Fibroblast of skin of abdomen (primary cell): Measurements from ENCODE around the gene SORCS3.

ENCODE experiments used
- DNase-seq: peaks from one replicate; pipeline ENCODE4 v3.0.0-alpha.2; 2013

The SORCS3 gene

DNA sequence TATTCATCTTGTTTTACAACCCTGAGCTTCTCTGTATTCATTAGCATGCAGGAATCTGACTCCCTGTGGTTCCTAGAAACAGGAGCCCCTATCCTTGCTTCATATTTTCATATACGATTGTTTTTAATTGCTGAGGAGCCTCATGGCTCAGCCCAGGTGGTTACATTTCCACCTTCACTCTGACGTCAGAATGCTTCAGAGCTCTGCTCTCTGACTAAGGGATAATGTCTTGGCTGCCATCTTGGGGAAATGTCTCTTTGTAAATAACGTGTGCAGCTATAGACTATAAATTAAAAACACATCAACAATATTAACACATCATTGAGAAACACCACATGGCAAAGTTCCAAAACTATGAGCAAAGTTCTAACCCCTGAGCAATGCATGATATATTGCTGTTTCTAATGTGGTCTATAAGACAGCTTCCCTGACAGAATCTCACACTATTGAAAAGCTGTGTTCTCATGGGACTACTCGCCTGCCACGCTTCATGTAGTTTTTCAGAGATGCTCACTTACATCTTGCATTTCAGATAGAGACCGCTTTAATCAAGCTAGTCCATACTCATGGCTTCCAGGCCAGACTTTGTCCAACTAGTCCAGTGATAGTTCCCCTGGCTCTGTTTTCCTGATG, 227.0 kb downstream of the SORCS3 start:
- no peak for DNase-seq

DNA sequence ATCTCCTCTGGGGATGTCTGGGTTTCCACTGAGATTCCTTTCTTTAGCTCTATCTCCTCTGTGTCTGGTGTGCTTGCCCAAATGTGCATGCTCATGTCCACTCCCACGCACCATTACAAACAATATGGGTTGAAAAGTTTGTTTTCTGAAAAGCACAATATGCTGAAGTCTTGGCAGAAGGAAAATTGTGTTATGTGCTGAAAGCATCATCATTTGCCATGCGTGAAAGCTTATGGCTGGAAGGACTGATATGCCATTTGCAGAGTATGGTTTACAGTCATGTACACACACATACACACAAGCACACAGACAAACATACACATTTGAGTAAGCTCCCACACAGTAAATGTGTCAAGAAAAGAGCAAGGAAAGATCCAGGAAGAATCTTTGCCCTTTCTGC, 231.6 kb downstream of the SORCS3 start:
- no peak for DNase-seq

DNA sequence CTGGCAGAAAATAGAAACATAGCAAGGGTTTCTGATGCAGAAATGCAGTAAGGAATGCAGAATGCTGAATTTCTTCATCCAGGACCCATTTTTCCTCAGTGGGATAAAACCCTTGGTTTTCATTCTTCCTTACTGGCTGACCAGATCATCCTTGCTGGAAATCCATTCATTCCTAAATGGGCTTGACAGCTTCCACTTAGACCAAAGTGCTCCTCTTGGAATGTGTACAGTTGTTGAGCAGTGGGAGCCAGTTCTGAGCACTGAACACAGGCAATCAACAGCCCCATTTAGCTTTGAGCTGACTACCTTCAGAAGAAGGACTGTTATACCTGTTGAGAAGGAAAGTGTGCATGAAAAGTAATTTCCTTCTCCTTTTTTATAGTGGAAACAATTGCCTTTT, 232.1 kb downstream of the SORCS3 start:
- no peak for DNase-seq

DNA sequence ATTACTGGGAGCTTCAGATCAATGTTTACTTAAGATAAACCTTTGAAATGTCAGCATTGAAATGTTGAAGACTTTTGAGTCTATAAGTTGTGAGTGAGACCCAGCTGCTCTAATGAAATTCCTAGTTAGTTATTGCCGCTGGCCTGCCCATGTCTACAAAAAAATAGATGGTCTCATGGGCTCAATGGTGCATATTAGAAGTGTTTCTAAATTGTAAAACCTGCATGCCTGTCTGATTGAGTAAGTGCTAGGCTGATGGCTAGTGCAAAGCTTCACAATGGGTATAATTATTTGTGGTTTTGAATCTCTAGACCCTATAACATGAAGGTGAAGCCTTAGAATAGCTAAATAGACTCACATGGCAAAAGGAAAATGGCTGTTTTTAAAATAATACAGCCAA, 234.5 kb downstream of the SORCS3 start:
- DNase-seq: no peak

DNA sequence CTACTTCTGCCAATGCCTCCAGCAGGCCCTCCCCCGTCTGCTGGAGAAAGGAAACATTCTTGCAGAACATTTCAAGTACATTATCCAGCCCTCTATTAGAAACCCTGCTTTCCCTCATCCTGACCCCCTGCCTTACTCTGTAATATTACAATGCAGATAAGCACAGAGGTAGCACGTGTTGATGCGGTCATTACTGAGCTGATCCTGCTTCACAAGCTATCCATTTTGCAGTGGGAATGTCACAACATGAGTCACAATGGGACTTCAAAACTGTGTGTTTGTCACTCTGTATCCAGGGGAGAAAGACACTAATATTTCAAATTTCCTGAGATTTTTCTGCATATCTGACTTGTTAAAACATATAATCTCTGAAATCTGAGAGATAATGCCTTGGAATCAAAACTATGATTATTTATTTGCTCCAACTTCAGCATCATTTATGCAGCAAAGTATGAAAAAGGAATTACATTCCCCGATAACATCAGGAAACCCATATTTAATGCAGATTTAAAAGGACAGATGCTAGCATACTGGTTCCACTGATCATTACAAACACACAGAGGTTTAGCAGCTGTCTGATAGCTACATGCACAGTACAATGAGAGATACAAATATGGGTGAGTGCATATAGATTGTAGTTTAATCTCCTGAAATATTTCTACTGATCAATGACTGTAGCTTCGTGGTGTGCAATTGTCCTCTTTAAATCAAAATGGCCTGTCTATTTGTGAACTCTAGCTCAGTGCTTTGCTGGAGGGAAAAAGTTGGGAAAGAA, 239.7 kb downstream of the SORCS3 start:
- no peak for DNase-seq

DNA sequence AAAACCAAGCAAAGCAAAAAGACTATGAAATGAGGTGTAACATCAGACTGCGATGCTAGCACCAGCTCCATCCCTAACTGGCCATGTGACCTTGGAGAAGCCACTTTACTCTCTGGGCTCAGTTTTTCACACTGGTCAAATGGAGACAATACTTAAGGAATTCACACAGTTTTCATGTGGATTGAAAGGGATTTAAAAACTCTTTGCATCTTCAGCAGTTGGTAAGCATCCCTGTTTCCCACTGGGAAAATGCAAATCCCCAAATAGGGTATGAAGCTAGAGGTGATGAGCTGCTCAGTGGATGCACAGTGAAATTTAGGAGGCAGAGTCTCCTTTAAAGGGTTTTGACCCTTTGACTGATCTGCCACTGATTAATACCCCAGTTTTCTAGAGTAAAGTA, 240.7 kb downstream of the SORCS3 start:
- DNase-seq: no peak

DNA sequence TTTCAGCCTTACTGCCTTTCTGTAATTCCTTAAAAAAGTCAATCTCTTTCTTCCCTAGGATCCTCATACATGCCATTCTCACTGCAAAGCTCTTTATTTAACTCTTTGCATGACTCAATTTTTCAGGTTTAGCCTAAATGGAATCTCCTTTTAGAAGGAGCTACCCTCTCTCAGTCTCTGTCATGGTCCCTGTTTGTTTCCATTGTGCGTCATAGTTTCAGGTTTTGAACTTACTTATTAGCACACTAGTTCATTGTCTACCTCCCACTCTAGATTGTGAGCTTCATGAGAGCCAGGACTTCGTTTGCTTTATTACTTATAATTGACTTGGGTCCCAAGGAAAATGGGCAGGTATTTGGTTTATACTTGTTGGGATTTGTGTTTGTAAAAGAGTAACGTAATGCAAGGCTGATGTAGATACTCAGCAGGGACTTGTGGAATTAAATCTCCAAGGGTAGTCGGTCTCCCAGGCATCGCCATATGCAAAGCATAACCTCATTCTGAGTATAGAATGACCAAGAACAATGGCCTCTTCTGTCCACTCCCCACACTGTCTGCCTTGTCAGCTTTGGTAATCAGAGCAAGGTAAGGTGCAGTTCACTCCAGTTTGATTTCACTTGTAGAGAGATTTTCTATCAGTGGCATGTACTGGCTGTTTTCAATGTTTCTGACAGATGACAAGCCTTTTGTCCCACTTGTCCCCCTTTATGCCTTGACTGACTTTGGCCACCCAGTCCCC, 252.0 kb downstream of the SORCS3 start:
- DNase-seq: no peak

DNA sequence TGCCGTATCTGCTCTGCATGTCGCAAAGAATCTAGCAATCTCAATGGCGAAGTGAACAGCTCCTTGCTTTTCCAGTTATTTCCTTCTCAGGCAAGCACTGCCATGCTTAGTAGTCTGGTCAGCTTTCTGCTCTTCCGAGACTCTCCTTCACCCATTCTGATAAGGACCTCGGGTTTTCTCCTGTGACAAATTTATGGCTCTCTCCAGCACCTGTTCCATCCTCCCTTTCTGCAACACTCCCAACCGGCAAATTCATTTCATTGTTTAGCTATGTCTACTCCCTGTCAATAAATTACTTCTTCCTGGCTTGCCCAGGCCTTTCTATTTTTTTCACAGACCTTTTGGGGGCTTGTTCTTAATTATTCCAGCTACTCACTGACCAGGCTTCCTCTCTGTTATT, 252.6 kb downstream of the SORCS3 start:
- no peak for DNase-seq

DNA sequence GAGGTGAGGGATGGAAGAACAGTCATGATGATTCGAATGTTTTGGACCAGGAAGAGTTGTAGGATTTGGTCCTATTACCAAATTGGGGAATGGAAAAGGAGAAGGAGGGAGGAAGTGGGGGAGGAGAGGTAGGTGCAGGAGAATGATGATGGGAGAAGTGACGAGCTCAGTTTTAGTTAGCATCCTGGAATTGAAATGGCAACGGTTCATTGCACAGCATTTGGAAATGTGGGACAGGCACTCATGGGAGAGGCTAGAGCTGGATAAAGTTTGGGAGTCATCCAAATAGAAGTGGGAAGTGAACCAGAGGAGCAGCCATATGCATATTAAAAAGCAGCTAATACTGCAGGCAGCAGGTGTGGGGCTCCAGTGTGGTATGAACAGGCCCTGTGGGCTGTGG, 253.6 kb downstream of the SORCS3 start:
- no peak for DNase-seq

DNA sequence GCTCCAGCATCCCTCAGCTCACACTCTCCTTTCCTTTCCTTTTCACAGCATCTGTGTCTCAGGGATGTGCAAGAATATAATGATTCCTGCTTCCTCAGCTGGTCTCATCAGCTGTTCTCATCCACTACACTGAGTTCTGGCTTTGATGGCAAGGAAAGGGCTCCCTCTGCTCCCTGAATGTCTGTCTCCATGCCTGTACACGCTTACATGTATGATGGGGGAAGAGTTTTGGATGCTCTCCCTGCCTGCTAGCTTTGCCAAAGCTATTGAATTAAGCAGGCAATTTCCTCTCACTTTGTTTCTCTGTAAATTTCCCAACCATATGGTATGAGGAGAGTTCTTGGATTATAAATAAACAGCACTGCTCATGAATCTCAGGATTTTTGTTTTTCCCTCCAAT, 254.5 kb downstream of the SORCS3 start:
- no peak for DNase-seq

DNA sequence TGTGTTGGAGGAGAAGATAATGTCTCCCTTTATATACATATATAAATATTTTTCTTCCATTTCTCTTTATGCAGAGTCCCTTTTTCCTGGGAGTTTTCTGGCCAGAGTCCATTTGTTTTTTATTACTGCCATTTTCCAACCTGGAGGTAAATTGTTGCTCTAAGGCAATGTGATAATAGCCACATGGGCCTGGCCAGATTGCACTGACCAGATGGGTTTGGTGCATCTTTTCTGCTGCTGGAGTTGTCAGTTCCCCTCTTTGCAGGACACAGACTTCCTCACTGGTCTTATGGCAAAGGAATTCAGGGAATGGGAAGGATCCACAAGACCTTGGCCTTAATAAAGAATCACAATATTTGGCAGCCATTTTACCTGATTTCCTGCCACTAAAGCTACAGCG, 254.9 kb downstream of the SORCS3 start:
- no peak for DNase-seq

DNA sequence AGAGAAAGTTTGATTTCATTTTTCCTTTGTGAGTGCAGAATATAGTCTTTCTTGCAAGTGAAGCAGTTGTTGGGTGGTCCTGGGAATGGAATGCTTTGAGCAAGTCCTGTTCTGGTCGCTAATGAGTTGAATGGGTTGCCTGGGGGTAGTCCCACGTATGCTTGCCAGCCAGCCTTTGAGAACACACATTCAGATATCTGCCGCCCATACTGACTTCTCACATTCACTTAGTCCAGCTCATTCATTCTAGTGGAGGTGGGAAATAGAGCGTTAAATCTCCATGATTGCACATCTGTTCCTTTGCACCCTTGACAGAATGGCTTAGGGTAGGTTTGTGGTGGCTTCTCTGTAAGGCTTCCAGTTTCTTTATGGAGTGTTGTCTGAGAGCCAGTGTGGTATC, 256.6 kb downstream of the SORCS3 start:
- no peak for DNase-seq

DNA sequence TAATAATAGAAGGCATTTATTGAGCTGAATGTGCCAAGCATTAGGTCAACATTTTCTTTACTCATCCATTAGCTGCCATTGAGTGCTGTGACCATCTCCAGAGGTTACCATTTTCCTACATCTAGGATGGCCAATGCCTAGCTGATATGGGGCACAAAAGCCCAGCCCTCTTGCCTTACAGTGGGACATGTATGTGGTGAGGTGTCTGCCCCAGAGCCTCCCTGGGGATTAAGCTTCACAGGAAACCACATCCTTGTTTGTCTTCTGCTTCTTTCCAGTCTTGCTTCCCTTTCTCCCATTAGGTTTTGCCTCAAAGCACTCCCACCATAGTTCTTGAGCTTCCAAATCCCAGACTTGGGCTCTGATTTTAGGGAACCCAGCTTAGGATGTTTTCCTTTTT, 258.7 kb downstream of the SORCS3 start:
- DNase-seq: no peak

DNA sequence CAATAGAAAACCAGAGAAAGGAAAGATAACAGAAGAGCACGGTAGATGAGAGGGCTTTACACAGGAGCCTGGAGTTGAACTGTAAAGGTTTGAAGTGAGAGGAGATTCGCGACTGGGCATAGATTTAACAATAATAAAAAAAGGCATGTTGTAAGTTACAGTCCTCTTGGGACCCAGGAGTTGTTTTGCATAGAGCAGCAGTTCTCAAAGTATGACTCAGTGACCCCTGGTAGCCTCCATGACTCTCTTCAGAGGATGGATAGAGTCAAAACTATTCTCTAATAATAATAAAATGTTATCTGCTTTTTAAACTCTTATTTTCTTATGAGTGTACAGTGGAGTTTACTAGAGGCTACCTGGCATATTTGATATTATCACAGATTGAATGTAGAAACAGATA, 262.3 kb downstream of the SORCS3 start:
- no peak for DNase-seq

DNA sequence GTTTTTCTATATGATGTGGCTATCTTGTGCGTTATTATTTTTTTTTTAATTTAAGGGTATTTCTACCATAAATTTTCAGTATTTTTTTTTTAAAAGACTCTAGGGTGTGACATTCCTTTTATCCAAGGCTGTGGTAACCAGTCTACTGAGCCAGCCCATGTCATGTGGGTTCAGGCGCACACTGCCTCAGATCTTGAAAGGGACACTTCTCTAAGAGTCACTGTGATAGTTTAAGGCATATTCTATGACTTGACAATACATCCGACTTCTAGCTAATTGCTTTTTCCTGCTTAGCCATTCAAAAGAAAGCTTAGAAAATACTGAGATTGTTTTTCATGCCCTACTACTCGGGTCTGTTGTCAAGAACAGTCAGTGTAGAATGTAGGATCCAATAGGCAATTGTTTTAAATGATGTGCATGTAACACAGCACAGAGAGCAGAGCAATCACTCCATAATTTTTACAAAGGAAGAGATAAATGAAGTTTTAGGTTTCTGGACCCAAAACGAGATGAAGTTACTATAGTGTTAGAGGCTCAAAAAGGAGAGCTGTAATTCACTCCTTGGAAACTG, 263.7 kb downstream of the SORCS3 start:
- DNase-seq: no peak

DNA sequence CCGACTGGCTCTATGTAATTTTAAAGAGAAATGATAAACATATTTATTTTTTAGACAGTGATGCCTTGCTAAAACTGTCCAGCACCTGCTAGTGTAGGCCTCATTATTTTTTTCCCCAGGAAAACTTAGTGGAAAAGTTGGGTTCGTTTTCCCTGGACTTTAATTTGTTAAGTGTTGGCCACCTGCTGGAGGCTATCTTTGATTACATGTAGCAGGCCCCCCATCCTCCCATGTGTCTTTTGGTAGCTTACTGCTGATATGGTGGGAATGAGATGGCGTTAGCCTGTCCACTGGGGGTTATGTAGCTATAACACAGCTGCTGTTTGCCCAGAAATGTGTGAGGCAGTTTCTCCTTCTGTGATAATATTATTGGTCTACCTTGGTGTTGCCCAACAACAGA, 265.0 kb downstream of the SORCS3 start:
- DNase-seq: no peak

DNA sequence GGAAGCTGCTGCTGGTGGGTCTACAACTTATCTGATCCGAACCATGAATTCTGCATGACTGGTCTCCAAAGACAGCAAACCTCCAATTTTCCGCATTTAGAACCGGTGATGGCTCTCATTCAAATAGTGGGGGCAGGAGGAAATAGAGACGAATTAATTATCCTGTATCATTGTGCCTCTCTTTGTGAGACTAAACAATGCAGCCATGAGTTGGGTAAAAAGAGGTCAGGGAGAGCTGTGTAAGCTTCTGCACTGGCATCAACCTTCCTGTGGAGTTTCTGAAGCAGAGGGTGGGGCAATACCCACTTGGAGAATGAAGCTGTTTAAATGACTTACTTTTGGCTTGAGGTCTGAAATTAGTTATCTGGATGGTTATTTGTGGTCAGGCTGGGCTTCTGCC, 266.4 kb downstream of the SORCS3 start:
- DNase-seq: no peak

DNA sequence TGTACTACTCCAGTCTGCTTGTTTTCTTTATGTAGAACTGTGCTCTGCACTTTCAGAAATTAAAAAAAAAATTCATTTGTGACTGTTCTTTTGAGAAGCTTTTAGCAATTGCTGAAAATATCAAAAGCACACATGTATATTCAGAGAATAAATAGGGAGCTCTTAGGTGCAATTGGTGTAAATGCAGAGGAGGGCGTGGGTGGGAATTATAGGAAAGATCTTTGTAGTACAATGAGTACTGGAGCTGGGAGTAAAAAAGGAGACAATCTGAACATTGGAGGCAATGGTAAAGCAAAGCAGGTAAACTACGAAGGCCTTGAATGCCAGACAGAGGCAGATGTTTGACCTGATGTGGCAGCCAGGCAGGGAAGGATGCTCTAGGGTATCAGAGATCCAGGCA, 267.5 kb downstream of the SORCS3 start:
- DNase-seq: no peak

DNA sequence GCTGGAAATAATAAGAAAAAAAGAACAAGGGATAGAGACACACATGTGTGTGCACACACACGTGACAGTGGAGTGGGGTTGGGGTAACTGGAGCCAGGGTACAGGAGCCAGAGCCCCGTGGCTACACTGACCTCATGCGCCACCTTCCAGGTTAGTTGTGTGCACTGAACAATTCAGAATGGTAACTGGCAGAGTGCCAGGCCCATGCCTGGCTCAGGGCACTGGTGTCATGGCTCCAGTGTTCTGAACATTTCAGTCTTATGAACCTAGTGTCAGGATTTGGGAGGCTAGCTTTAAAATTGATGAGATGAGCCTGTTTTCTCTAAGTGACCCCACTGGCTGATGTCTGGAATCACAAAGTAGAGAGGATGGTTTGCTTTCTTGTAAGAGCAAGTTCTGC, 269.6 kb downstream of the SORCS3 start:
- DNase-seq: no peak

DNA sequence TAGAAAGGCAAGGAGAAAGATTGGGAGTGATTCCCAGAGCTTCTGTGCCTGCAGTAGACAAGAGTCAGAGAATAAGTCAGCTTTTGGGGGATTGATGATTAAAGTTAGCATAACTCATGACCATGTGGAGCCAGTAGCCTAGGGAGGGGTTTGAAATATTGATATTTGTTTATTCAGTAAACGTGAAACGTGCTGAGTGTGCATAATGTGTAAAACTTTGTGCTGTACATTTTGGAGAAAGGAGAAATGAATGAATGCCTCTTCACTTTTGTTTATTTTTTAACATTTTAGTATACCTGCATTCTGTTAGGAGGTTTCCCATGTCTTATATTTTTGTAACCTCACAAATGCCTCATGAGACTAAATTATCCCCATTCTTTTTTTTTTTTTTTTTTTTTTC, 272.3 kb downstream of the SORCS3 start:
- no peak for DNase-seq

DNA sequence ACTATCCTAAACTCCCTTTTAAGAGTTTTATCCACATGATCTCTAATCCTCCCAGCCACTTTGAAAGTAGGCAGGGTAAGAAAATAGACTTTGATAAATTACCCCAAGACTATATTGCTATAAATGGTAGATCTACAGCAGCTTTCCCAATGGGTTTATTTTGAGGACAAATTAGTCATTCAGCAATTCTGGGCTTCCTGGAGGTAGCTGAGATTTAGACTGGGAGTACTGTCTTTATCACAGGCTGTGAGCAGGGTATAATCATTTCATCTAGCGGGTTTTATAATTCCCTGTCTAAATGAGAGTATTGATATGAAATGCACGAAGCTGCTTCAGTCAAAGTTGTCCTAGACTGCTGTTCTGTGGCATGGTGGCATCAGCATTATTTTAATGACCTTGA, 279.4 kb downstream of the SORCS3 start:
- DNase-seq: no peak

DNA sequence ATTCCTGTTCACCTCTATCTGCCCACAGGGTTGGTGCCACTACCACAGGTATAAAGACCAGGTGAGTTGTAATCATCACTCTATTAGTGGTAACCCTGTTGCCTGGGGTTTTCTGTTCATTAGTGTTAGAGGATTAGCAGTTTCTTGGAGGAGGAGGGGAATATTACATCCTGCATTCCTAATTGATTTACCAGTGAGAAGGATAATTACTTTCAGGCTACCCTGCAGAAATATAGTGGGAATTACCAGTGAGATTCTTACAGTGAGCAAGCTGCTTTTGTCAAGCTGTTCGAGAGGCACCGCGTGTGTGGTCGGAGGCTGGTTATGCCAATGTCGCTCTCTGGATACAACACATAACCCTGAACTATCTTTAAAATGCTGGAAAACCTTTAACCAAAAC, 280.7 kb downstream of the SORCS3 start:
- no peak for DNase-seq

DNA sequence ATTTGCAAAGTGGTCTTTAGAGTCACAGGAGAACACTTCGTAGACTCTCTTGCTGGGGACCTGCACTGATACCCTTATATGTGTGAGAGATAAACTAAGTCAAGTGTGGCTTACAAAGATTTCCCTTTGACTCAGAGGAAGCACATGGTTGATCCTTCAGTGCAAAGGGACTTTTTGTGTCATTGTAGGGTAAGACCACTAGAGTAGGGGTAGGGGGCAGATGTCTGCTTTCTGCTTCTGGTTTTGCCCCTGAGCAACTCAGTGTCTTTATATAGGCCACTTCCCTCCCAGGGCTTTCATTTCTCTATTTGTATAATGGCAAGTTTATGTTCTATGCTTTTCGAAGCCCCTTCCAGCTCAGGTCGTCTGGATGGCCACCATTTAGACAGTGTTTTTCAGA, 281.7 kb downstream of the SORCS3 start:
- DNase-seq: no peak

DNA sequence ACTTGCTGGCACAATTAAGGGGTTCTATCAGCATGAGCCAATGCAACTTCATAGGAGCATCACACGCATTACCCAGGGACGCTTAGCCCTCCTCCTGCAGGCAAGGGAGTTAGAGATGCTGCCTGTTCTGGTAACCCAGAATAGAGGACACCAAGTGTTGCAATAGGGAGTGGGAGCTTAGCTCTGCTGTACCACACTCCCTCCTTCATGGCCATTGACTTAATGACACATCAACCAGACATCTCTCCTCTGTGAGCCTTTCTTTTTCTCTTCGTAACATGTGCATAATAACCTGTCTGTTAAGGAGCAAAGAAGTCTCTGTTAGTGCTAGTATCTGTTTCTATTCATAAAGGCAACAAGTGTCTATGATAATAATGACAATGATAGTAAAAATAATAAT, 282.4 kb downstream of the SORCS3 start:
- DNase-seq: no peak
